Ovary (tissue), 3 donors: Measurements from ENCODE around the gene TNIP1.

ENCODE experiments used
- POLR2A ChIP-seq: fragments of 450-650 bp; IDR thresholded peaks from one replicate; pipeline ENCODE4 v1.6.1; 2017; ENCODE audit warnings: antibody characterized with exemption, mild to moderate bottlenecking, moderate library complexity
- TF ChIP-seq, protein P1 (sequence below), 3 donors: fragments of 450-650 bp in 2 of 3; fragments of 200-600 bp in 1 of 3; IDR thresholded peaks; one replicate each; pipeline versions ENCODE4 v1.5.1 to v1.8.0; 2016 to 2022; ENCODE audit warnings: antibody characterized with exemption in 3 of 3, mild to moderate bottlenecking in 1 of 3
- donor health status: DM: no; HTN: no; CAD: no.

DNA sequence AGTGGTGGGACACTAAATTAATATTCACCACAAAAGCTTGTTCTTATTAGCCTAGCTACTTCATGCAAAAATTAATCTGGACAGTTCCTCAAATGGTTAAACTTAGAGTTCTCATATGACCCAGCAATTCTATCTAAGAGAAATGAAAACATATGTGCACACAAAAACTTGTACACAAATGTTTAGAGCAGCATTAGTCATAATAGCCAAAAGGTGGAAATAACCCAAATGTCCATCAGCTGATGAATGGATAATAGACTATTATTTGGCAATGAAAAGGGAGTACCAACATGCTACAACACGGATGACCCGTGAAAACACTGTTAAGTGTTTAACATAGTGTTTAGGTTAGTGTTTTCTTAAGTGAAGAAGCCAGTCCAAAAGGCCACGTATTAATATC is 32.8 kb upstream of the TNIP1 start:
- TF ChIP-seq, protein P1, sequence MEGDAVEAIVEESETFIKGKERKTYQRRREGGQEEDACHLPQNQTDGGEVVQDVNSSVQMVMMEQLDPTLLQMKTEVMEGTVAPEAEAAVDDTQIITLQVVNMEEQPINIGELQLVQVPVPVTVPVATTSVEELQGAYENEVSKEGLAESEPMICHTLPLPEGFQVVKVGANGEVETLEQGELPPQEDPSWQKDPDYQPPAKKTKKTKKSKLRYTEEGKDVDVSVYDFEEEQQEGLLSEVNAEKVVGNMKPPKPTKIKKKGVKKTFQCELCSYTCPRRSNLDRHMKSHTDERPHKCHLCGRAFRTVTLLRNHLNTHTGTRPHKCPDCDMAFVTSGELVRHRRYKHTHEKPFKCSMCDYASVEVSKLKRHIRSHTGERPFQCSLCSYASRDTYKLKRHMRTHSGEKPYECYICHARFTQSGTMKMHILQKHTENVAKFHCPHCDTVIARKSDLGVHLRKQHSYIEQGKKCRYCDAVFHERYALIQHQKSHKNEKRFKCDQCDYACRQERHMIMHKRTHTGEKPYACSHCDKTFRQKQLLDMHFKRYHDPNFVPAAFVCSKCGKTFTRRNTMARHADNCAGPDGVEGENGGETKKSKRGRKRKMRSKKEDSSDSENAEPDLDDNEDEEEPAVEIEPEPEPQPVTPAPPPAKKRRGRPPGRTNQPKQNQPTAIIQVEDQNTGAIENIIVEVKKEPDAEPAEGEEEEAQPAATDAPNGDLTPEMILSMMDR (IDR thresholded peaks at IDR 0.05), result no peak
- TF ChIP-seq POLR2A, result no peak
